ENCODE data around the gene TPRN. TPM values are rescaled to one million over a fixed set of nuclear protein-coding genes. Genes with fewer than 3 reads are reported as not detected.

The TPRN gene
- total RNA-seq, 4 donors from 2014 or later, result 3.4 to 10.2 (median 6.3) TPM

DNA sequence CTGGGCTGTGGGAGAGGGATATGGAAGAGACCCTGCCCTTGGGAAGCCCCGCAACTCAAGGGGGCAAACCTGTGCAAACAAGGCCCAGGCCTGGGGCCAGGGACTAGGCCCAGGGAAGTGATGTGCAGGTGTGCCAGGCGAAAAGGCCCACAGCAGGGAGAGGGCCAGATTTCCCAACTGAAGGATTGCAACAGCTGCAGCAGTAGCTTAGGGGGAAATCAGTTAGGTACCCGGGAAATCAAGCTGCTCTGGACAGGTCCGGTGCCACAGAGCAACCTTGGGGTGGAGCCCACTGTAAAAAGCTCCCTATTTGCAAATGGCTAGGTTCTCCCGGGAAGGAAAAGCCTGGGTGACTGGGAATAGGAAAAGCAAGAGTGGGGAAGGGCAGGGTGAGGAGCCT lies 51.2 kb downstream of the TPRN start:
- no peak overlapping the region for H3K4me3 ChIP-seq
- no peak overlapping the region for H3K27ac ChIP-seq
- H3K36me3 ChIP-seq, result no peaks in the 10 kb centered on the region
- peaks cover 13 to 43% (median 25%) of the 10 kb centered on the region in 3 donors for H3K27me3 ChIP-seq
- H3K4me1 ChIP-seq, result no peaks in the 10 kb centered on the region
- TF ChIP-seq, protein P1, sequence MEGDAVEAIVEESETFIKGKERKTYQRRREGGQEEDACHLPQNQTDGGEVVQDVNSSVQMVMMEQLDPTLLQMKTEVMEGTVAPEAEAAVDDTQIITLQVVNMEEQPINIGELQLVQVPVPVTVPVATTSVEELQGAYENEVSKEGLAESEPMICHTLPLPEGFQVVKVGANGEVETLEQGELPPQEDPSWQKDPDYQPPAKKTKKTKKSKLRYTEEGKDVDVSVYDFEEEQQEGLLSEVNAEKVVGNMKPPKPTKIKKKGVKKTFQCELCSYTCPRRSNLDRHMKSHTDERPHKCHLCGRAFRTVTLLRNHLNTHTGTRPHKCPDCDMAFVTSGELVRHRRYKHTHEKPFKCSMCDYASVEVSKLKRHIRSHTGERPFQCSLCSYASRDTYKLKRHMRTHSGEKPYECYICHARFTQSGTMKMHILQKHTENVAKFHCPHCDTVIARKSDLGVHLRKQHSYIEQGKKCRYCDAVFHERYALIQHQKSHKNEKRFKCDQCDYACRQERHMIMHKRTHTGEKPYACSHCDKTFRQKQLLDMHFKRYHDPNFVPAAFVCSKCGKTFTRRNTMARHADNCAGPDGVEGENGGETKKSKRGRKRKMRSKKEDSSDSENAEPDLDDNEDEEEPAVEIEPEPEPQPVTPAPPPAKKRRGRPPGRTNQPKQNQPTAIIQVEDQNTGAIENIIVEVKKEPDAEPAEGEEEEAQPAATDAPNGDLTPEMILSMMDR (IDR thresholded peaks at IDR 0.05 in 4 of 5, conservative IDR thresholded peaks at IDR 0.05 in 1 of 5), result no peak
- TF ChIP-seq POLR2A (IDR thresholded peaks at IDR 0.05), result no peak
- intact Hi-C loops (cut with DNase I; ENCODE audit: low total_unique reads) (no loop called here), in situ Hi-C loops (cut with MboI; ENCODE audit: low sequenced_read_pairs in 4 of 4) (no loop called here)
- DNase-seq (no peak), ATAC-seq (no peak)
- H3K9me3 ChIP-seq, result no peaks in the 10 kb centered on the region

DNA sequence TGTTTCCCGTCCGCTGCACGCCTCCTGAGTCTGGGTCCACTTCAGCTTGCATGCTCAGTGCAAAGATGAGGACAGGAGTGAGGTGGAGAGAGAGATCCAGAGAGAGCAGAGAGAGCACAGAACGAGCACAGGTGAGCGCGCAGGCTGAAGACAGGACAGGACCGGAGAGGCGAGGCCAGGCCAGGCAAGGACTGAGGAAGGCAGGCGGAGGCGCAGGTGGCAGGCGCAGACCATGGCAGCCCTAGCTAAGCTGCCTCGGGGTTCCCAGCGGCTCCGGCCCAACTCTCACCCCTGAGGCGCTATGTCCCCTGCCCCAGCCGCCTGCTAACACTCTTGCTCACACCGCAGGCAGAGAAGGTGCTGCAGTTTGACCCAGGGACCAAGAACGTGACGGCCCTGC lies 51.9 kb downstream of the TPRN start:
- H3K4me3 ChIP-seq, result no peak overlapping the region
- H3K4me1 ChIP-seq, result no peaks in the 10 kb centered on the region
- no peaks in the 10 kb centered on the region for H3K36me3 ChIP-seq
- peaks cover 17 to 48% (median 30%) of the 10 kb centered on the region in 3 donors for H3K27me3 ChIP-seq
- H3K9me3 ChIP-seq, result no peaks in the 10 kb centered on the region
- DNase-seq (no peak), ATAC-seq (no peak)
- in situ Hi-C loops (cut with MboI; ENCODE audit: low sequenced_read_pairs in 4 of 4) (no loop called here), intact Hi-C loops (cut with DNase I; ENCODE audit: low total_unique reads) (no loop called here)
- H3K27ac ChIP-seq, result no peak overlapping the region
- no peak for TF ChIP-seq POLR2A (IDR thresholded peaks at IDR 0.05)
- TF ChIP-seq, protein P1 (IDR thresholded peaks at IDR 0.05 in 4 of 5, conservative IDR thresholded peaks at IDR 0.05 in 1 of 5), result no peak

DNA sequence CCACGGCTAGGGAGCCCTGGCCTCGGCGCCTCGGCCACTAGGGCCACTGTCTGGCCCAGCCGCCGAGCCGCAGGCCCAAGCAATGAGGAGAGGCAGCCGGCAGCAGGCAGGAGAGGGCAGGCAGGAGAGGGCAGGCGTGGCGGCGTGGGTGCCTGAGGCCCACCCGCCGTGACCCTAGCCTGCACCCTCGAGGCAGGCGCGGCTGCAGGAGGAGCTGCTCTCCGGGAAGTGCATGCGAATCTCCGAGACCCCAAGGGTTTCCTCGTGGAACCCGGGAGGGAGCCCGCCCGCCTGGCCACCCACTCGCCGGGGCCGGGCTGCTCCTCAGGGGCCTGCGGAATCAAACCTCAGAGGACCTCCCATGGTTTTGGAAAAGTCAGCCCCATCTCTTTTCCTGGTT lies 52.3 kb downstream of the TPRN start:
- TF ChIP-seq, protein P1 (IDR thresholded peaks at IDR 0.05 in 4 of 5, conservative IDR thresholded peaks at IDR 0.05 in 1 of 5), result no peak
- no peak for TF ChIP-seq POLR2A (IDR thresholded peaks at IDR 0.05)
- intact Hi-C loops (cut with DNase I; ENCODE audit: low total_unique reads) (no loop called here), in situ Hi-C loops (cut with MboI; ENCODE audit: low sequenced_read_pairs in 4 of 4) (no loop called here)
- no peak for DNase-seq
- H3K4me3 ChIP-seq, result no peak overlapping the region
- no peak for ATAC-seq
- H3K4me1 ChIP-seq, result no peaks in the 10 kb centered on the region
- H3K27ac ChIP-seq, result no peak overlapping the region
- no peaks in the 10 kb centered on the region for H3K36me3 ChIP-seq
- H3K9me3 ChIP-seq, result no peaks in the 10 kb centered on the region
- peaks cover 20 to 53% (median 33%) of the 10 kb centered on the region in 3 donors for H3K27me3 ChIP-seq

DNA sequence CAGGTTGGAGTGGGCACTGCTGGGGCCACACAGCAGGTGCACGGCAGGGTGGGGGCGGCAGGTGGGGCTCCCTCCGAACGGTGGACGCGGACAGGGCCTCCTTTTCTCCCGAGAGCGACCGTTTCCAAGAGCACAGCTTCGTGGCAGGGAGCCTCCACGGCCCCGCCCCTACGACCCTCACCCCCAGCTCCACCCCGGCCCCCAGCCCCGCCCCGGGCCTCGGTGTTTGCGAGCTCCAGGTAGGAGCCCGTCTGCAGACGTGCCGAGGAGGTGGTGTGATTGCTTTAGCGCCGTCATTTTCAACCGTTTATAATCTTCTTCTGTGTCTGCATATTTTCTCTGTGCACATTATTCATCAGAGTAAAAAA lies 52.8 kb downstream of the TPRN start:
- Histone ChIP-seq H3K27me3 (peaks cover 20 to 57% (median 38%) of the 10 kb centered on the region in 3 donors), H3K4me1 (no peaks in the 10 kb centered on the region), H3K27ac (no peak overlapping the region), H3K9me3 (no peaks in the 10 kb centered on the region), H3K36me3 (no peaks in the 10 kb centered on the region), H3K4me3 (no peak overlapping the region)
- no peak for DNase-seq
- intact Hi-C loops (cut with DNase I; ENCODE audit: low total_unique reads), result no loop called here
- TF ChIP-seq POLR2A (IDR thresholded peaks at IDR 0.05), result no peak
- TF ChIP-seq, protein P1 (IDR thresholded peaks at IDR 0.05 in 4 of 5, conservative IDR thresholded peaks at IDR 0.05 in 1 of 5), result no peak
- ATAC-seq, result no peak
- in situ Hi-C loops (cut with MboI; ENCODE audit: low sequenced_read_pairs in 4 of 4), result no loop called here

DNA sequence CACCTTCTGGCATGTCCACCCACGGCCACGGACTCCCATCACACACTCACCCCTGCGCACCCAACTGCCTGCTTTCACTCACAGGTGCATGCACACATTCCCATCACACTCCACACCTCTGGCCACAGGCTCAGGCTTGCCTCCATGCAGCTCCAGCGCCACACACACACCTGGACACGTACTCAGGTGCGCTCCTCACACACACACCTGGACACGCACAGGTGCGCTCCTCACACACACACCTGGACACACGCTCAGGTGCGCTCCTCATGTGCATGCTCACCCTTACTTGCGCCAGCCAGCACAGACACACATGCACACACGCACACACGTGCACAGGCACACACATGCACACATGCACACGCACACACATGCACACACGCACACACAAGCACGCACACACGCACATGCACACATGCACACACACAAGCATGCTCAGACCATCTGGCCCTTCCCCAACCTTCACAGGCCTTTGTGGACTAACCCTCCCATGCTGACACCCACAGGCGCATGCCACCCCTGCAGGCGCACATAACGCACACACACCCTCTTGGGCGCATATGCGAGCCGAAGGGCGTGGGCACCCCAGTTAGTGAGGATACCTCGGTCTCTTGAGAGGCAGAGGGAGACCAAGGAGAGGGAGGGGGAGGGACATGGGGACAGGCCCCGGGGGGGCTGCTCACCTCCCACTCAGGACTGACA lies 53.3 kb downstream of the TPRN start:
- in situ Hi-C loops (cut with MboI; ENCODE audit: low sequenced_read_pairs in 4 of 4), result no loop called here
- H3K9me3 ChIP-seq, result no peaks in the 10 kb centered on the region
- DNase-seq (no peak), ATAC-seq (no peak)
- intact Hi-C loops (cut with DNase I; ENCODE audit: low total_unique reads), result no loop called here
- H3K4me3 ChIP-seq, result no peak overlapping the region
- TF ChIP-seq, protein P1 (IDR thresholded peaks at IDR 0.05 in 4 of 5, conservative IDR thresholded peaks at IDR 0.05 in 1 of 5), result no peak
- no peak for TF ChIP-seq POLR2A (IDR thresholded peaks at IDR 0.05)
- H3K27me3 ChIP-seq, result peaks cover 22 to 62% (median 43%) of the 10 kb centered on the region in 3 donors
- H3K27ac ChIP-seq, result no peak overlapping the region
- no peaks in the 10 kb centered on the region for H3K4me1 ChIP-seq
- H3K36me3 ChIP-seq, result no peaks in the 10 kb centered on the region
